AG09319 (cell line): Measurements from ENCODE around the gene SPEN.

Experiments
- DNase-seq: peaks from one replicate; pipeline ENCODE4 v3.0.0-alpha.2; 2010; ENCODE audit warnings: low read depth; ENCODE audit errors: extremely low read depth
- TF ChIP-seq, protein P1 (sequence below): IDR thresholded peaks from 2 replicates; pipeline ENCODE4 v1.5.1; 2011; ENCODE audit warnings: low read depth, mild to moderate bottlenecking, inconsistent platforms, low read length, moderate library complexity

Gene SPEN

DNA sequence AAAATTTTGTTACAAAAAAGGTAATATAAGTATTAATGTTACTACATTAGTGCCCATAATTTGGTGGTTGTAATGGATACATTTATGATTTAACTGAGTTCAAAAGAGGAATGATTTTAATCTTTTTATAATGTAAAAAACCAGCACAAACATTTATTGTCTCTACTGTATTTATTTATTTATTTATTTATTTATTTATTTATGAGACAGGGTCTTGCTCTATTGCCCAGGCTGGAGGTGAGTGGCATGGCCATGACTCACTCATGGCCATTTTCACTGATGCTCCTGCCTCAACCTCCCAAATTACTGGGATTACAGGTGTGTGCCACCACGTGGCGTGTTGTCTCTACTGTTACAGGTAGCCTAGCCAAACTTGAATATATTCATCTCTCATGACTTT is 21.9 kb downstream of the SPEN start:
- TF ChIP-seq, protein P1, sequence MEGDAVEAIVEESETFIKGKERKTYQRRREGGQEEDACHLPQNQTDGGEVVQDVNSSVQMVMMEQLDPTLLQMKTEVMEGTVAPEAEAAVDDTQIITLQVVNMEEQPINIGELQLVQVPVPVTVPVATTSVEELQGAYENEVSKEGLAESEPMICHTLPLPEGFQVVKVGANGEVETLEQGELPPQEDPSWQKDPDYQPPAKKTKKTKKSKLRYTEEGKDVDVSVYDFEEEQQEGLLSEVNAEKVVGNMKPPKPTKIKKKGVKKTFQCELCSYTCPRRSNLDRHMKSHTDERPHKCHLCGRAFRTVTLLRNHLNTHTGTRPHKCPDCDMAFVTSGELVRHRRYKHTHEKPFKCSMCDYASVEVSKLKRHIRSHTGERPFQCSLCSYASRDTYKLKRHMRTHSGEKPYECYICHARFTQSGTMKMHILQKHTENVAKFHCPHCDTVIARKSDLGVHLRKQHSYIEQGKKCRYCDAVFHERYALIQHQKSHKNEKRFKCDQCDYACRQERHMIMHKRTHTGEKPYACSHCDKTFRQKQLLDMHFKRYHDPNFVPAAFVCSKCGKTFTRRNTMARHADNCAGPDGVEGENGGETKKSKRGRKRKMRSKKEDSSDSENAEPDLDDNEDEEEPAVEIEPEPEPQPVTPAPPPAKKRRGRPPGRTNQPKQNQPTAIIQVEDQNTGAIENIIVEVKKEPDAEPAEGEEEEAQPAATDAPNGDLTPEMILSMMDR, result no peak
- DNase-seq, result no peak

GRCh38 chr1:15870421-15870820 is 22.9 kb downstream of the SPEN start:
- TF ChIP-seq, protein P1, result no peak
- no peak for DNase-seq

- TF ChIP-seq, protein P1, result no peak
- no peak for DNase-seq
Measured at GRCh38 chr1:15874471-15874870, 27.0 kb downstream of the SPEN start.

DNA sequence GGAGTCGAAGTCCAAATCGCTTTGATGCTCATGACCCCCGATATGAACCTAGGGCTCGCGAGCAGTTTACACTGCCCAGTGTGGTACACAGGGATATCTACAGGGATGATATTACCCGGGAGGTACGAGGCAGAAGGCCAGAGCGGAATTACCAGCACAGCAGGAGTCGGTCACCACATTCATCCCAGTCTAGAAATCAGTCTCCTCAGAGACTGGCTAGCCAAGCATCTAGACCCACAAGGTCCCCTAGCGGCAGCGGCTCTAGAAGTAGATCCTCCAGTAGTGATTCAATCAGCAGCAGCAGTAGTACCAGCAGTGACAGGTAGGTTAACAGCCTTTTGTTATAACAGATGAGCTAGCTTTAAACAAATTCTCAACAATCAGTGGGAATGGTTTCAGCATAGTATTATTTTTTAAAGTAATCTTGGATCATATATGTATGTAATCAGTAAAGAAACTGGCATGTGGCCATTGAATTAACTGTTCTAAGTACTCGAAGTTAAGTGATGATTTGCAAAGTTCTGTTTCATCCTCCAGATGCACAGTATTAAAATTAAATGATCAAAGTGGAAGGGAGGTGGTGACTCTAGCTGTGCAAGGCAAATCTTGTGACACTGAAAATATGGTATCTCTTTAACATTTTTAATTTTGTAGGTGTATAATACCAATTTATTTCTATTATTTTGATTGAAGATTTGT is 29.0 kb downstream of the SPEN start:
- DNase-seq, result no peak
- TF ChIP-seq, protein P1, result no peak

DNA sequence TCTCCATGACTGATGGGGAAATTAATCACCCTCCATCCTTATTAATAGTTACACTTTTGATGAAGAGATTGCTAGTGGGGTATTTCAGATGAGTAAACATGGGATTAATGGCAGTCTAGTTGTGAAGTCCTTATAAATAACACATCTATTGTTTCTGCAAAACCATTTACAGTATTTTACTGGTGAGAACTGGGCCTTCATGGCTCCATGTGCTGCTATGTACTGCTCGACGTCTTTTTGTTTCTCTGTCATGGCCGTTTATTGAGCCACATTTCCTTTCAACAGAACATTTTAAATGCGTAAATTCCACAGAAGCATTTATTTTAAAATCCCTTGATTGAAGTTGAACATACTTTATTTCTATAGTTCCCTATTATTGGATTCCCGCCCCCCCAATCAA is 34.5 kb downstream of the SPEN start:
- TF ChIP-seq, protein P1, result no peak
- no peak for DNase-seq

- DNase-seq, result no peak
Measured at GRCh38 chr1:15882665-15883064, 35.2 kb downstream of the SPEN start.

GRCh38 chr1:15883326-15883725 is 35.8 kb downstream of the SPEN start:
- TF ChIP-seq, protein P1, result no peak
- no peak for DNase-seq

More at GRCh38 chr1:15882665-15883064, 35.2 kb downstream of the SPEN start:
- TF ChIP-seq, protein P1, result no peak
